Midbrain (tissue), 1 donor: Measurements from ENCODE around the gene MIER2.

Source experiments
- DNase-seq: peaks from one replicate; lab custom pipeline; 2025; lab: John Stamatoyannopoulos, UW

MIER2 gene

DNA sequence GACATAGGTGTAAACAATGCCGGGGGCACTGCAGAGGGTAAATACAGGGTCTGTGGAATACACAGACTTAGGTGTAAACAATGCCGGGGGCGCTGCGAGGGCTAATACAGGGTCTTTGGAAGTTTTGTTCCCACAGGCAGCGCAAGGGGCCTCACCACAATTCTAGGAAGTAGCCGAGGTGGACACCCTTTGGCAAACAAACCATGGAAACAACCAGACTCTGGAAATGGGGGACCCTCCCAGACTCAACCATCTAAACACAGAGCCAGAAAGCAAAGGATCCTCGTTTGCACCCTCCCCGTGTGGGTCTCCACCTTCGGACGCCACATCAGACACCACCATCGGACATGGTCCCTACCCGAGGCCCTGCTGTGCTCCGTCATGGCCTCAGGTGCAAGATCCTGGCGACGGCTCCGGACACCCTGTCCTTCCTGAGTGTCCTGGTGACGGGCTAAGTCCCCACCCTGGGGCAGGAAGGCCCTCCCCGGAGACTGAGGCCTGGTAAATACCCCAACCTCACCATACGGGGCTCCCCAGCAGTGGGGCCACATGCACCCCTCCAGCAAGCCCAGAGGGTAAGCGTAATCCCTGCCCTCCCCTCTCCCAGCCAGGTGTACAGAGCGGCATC, 36.7 kb downstream of the MIER2 start:
- DNase-seq = no peak

DNA sequence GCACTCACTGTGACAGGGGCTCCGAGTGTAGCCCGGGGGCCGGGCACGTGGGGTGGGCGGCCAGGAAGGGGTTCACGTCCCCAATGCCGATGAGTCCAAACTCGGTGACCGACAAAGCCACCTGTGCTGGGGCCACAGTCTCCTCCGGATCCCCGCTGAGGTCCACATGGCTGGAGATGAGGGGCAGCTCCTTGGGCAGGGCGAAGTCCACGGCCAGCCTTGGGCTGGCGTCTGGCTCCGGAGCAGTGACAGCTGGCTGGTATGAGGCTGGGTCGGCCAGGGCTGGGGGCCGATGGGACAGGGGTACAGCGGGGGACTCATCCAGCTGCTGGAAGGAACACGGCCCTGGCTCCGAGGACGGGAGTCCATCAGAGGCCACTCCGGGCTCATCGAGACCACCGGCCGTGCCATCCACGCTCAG, 37.5 kb downstream of the MIER2 start:
- DNase-seq = no peak

DNA sequence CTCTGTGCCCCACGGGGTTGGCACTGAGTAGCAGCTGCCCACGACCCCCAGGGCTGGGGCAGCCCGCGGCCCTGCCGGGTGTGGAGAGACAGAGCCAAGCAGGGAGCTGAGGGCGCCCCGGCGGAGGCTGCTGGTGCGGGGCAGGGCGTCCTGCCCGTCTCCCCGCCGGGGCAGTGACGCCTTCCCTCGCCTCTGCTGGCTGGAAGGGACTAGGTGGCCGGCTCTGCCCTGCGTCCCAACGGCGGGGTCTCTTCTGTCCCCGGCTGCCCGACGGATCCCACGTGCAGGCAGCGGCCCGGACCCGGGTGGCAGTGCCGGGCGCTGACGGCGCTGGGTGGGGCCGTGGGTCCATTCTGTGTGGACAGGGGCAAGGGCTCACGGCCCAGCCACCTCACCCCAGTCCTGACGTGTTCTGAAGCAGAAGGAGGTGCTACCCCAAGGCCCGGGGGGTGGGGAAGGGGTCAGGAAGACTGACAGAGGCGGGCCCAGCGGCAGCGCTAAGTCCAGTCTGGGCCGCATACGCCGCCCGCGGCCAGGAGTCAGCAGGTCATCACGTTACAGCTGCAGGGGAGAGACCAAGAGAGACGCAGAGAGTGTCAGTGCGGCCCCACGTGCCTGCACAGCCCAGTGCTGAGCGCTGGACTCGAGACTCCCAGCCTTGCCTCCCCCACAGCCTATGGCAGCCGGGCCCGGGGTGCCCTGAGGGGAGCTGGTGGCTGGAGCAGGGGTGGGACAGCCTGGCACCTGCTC, 38.3 kb downstream of the MIER2 start:
- no peak for DNase-seq

DNA sequence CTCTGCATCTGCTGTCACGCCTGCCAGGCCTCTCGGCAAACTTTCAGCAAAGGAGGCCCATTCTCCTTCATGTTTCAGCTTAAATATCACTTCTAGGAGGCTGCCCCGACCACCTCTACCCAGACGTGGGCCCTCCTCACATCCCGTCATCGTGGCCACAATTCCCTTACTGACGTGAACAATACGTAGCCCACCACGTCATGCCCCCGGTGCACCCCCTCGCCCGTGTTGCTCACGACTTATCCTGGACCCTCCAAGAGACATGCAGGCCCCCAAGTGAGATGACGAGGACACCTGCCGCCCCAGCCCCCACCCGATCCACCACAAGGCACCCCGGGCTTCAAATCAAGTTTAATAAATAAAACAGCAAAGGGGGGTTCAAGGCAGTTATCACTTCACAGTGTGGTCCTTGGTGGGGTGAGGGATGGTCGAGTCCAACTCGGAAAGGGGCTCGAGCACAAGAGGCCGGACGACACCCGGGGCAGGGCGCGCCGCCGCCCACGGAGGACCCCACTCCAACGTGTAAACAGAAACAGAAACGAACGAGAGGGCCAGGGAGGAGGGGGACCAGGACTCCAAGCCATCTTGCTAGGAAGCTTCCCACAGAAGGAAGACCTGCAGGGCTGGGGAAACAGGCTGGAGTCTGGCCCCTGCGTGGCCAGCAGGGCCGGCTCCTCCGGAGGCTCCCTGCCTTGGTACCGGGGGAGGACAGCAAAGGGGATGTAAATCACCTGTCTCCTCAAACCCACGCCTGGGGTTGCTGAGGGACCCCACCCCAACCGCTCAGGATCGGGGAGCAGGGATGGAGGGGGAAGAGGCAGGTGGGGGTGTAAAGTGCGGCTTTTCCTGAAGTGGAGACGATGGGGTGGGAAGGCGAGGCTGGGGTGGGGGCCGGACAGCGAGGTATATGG, 39.1 kb downstream of the MIER2 start:
- no peak for DNase-seq

DNA sequence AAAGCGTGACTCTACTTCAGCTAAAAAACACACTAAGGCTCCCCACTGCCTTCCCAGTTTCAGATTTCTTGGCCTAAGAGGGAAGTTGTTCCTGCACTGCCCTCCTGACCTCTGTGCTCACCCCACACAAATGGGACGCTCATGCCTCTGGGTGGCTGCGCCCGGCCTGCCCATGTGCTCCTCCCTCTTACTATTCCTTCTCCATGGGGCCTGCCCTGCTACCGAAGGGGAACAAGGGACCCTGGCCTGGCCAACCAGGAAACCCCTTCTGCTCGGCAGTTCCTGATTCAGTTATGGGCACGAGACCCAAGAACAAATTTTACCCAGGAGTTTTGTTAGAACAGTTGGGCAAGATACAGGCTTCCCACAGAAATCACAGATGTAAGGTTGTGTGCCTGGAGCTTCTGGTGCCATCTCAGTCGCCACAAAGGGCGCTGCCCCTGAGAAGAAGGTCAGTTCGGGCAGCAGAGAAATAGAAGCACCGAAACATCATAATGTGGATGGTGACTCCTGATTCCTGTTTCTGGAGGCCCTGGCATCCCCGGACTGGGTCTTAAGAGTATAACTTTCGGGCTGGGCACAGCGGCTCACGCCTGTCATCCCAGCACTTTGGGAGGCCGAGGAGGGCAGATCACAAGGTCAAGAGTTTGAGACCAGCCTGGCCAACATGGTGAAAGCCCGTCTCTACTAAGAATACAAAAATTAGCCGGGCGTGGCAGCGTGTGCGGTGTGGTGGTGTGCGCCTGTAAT, 47.9 kb downstream of the MIER2 start:
- DNase-seq = no peak

DNA sequence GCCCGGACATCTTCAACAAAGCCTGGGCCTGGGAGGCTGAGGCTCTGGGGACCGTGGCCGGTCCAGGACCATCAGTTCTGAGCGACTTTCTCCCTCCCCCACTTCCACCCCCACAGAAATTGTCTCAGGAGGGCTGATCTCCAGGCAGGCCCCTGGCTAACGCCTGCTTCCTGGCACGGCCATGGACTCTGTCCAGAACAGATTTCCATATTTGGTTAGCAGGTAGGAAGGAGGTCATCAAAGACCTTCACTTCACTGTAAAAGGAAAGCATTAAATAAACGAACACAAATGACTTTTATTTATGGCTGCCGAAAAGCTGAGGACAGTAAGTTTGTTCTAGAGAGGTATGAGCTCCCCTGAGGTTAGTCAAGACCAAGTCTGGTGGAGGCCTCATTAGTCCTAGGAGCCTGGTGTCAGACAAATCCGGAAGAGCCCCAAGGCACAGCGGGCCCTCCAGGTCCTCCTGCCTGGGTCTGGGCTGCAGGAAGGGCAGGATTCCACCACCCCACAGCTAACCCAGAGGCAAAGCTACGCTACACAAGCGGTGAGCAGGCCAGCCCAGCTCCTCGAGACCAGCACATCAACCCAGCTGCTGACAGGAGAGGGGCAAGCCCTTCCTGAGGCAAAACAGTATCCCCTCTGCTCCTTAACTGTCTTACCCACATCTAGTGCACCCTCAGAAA, 48.8 kb downstream of the MIER2 start:
- DNase-seq = no peak

DNA sequence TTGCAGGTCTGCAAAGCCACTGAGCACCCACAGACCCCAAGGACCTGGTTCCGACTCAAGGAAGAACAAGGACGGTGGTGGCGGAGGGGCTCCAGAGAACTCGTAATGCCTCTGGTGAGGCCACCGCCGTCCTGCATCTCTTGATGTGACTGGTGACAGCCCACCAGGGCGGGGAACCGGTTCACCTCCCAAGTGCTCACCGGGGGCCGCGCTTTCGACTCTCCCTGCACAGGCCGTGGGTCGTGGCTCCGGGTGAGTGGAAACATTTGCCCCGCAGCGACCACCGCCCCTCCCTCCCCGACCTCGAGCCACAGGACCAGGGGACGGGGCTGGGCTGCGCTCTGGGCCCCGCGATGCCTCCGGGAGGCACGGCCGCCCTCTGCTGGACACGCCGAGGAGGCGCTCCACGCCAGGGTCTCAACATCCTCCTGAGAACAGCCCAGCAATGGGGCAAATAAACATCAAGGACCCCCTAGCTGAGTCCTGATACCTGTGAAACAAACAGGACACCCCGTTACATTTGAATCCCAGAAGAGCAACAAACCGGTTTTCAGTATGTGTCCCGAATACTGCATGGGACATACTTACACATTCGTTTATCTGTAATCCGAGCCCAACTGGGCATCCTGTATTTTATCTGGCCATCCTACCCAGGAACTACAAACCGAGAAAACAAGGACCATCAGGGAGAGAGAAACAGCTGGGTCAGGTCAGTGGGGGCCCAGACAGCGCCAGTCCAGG, 49.5 kb downstream of the MIER2 start:
- DNase-seq = peak; percentile 39

DNA sequence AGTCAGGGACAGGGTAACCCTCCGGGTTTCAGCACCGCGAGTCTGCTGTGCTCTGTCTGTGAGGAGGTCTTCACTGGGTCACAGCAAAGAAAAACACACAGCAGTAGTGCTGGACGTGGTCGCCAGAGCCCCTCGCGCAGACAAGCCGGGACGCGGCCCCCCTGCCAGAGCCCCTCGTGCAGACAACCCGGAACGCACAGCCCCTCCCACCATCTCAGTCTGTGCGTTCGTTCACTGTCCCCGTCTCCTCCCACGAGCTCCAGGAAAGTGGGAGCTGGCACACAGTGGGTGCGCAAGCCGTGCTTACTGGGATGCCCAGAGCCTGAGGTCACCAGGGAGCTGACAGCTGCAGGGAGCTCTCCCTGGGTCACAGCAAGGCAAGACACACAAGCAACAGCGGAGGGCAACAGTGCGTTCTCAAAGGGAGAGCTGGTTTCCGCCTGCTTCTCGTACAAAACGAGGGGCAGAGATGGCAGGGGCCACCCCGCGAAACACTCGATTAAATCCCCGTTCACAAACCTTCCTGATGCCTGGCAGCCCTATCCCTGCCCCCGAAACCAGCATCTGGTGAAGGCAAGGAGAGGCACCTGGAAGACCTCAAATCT, 50.2 kb downstream of the MIER2 start:
- peak; percentile 5 for DNase-seq

DNA sequence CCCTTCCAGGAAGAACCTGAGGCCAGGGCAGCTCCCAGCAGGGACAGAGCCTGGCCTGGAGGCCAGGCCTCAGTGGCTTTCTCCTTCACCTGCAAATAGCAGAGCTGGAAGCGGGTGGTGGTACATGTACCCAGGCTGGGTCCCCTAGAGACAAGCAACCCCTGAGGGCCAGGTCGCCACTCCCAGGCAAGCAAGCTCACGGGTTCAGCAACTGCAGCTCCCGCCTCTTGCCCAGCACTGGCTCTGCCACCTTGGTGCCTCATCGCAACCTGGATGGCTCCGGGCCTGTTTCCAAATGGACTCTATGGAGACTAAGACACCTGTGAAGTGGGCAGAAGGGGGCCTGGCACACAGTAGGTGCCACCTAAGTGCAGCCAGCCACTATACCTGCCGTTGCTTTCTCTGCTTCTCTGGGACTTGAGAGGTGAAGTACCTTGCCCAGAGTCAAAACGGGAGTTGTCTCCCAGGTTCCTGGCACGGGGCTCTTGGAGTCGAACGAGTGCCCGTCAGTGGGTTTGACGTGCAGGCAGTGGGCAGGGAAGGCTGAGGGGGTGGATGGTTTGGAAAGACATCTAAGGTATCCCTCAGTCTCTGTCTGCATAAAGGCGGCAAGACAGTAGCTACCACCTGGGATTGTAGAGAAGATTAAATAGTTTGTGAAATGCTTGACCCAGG, 51.0 kb downstream of the MIER2 start:
- DNase-seq = no peak

DNA sequence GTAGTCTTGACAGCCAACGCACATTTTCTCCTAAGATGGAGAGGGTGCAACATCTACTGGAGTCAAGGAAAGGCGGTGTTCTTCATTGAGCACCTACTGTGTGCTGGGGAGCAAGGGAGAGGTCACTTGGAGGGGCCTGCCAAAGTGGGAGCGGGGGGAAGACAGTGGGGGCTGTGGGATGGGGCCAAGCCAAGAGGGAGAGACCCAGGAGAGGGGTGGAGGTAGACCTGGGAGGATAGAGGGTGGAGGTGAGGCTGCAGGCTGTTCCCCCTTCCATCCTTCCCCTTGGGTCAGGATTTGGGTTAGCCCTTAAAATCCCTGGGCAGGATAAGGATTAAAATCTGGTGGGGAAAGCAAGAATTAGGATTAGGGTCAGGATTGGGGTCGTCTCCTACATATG, 51.6 kb downstream of the MIER2 start:
- no peak for DNase-seq

DNA sequence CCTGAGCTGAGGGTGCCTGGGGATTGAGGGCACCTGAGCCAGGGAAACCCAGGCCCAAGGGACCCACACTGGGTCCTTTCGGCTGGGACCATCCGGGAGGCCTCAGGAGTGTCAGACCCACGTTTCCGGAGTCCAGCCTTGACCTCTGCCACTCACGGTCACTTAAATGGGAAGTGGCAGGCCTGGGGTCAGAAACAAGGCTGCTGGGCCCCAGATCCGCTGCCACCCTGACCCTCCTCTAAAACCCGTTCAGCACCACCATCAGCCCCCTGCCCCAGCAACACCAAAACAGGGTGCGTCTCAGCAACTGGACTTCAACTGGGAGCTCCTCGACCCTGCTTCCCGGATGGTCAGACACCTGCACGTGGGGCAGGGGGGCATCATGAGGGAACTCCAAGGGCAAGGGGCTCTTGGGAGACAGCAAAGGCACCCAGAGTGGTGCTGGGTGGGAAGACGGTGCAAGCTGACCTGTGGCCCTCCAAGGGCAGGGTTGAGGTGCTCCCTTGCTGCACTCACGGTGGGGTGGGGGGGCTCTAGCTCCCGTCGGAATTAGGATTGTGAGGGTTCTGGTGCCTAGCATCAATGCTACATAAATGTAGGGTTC, 52.2 kb downstream of the MIER2 start:
- no peak for DNase-seq

DNA sequence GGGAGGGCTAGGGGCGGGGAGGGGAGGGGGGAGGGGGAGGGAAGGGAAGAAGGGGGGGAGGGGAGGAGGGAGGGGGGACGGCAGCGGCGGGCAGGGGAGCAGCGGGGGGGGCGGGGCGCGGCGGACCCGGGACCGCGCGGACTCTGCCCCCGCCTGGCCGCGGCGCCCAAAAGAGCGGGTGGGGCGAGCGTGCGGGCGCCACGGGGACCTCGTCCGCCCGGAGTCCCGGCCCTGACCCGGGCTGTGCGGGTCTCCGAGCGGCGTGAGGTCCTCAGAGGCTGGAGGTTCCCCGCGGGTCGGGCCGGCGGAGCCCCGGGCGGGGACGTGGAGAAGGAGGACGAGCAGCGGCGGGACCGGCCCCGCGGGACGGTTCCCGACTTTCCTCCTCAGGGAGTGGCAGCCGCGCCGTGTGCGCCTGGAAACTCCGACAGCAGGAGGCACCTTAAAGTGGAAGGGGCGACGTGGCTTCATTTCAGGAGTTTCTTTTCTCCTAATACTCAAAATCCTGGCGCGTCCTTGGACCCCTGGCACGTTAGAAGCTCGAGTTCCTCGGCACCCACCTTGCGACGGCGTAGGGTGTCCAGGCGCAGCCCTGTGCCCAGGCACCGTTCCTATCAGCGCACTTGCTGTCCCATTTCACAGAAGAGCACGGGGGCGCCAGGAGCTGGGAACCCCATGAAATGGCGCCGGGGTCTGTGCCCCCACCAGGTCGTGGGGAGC, 52.9 kb downstream of the MIER2 start:
- DNase-seq = no peak

DNA sequence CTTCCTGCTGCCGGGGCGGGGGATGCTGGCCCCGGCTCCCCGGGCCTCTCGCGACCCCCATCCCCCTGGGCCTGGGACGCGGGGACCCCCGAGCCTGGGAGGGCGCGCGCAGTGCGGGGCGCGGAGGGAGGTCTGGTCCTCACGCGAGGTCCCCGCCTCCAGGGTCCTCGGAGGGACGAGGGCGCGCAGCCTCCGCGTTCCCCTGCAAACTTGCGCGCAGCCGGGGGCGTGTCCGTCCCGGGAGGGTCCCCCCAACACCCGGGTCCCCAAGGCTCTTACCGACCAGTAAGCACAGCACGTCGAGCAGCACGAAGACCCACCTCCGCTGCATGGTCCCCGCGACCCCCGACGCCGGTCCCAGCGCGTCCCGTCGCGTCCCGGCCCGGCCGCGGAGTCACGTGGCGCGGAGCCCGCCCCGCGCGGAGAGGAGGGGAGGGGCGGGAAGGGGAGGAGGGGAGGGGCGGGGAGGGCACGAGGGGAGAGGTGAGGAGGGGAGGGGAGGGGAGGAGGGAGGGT, 53.5 kb downstream of the MIER2 start, which contains the start of gene PLPP2:
Gene PLPP2 (minus strand): TSS at position 398 of the 516 bp plus-strand sequence. CDS start 67 bp downstream, at position 331.
- peak; percentile 45 for DNase-seq

DNA sequence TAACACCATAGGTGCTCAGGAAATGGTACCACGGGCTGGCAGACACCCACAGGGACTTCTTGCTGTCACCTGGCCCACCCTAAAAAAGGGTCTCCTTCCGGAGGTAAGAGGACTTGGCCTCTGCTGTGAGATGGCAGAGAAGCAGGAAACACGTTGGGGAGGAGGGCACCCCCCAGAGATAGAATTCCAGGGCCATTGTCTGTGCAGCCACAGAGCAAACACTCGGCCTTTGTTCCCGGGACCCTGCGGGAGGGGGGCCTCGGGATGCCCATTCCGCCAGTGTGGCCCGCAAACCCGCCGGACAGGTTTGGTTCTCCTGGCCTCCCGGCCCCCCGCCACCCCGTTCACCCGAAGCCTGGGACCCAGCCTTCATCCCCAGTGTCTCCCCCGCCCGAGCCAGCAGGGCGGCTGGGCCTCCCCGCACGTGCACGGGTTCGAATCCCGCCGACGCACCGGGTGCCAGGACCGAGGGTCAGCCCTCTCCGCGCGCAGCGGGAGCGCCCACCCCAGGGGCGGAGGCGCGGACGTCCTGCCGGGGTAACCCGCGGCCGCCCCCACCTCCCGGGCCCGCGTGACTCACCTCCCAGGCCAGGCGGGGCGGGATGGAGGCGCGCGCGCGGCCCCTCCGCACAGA, 54.1 kb downstream of the MIER2 start:
- DNase-seq = peak; percentile 85

DNA sequence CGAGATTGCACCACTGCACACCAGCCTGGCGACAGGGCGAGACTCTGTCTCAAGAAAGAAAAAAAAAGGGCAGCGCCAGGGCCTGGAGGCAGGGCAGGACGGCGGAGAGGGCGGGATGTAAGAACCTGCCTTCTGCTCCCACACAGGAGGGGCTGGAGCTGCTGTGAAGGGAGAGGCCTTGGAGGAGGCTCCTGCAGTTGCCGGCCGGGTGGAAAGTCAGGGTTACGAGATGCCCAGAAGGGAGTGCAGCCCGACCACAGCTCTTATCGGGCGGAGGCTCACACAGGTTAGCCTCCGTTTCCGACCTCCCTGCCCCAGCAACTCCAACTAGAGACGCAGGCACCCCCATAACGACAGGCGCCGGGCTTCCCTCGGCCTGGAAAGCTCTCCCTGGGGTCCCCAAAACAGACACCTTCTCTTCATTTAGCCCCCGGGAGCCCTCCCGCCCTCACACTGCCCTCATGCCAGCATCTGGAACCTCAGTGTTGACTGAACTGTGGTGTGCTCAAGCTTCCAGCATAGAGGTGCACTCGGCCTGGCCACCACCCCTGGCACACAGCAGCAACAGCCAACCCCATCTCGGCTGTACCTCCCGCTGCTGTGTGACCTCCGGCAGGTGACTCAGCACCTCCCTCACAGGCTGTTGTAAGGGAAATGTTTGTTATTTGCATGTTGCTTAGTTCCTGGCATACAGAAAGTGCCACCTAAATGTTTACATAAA, 54.8 kb downstream of the MIER2 start:
- DNase-seq = no peak

DNA sequence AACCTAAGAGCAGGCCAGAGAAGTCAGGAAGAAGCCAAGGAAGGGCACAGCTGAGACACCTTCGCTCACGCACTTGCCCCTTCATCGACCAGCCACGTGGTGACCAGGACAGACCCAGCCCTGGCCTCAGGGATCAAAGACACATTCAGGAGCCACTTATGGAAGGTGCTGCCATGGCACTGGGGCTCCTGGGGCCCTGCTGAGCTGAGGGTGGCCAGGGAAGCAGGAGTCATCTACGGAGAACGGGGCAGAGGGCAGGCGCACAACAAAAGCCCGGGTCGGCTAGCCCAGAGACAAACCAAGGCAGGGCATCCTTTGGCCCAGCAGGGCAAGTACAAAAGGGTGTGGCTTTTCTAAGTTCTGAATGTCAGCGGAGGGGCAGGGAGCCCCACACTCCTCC, 55.7 kb downstream of the MIER2 start:
- DNase-seq = no peak

DNA sequence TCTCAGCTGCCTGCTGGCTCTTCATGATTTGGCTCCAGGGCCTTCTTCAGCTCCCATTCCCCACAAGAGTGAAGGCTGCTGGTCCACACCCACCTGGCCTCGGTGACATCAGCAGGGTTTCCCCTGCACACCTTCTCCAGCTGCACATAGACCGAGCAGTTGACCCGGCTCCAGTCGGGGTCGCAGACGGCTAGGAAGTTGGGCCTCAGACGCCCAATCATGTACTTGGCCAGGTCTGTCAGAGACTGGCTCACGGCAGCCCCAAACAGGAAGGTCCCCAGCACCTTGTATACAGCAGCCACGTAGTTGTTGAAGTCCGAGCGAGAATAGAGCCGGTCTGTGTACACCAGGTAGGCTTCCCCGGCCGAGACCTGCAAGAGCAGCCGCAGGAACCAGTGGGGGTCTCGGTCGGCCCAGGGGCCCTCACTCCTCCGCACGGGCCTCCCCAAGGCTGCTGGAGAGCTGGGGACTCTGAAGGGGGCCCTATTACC, 57.2 kb downstream of the MIER2 start:
- no peak for DNase-seq
